Ascending aorta (tissue), 2 donors: Measurements from ENCODE around the gene DNAJB1. TPM values are rescaled to one million over a fixed set of nuclear protein-coding genes. Genes with fewer than 3 reads are reported as not detected.
A peak's percentile ranks its signal among the peaks of the same experiment; 100 is the strongest.

Experiments
- DNase-seq, 2 donors: peaks; one replicate each; pipeline ENCODE4 v3.0.0-alpha.2; 2019; ENCODE audit warnings: low spot score in 2 of 2
- H3K27ac ChIP-seq, 2 donors: fragments of 200-600 bp; sonication (generic); one replicate each; pipeline ENCODE4 v1.5.1; 2016 to 2017; ENCODE audit warnings: mild to moderate bottlenecking in 1 of 2
- H3K27me3 ChIP-seq: fragments of 200-600 bp; sonication (generic); one replicate; pipeline ENCODE4 v1.5.1; 2017
- H3K36me3 ChIP-seq, 2 donors: fragments of 200-600 bp; sonication (generic); one replicate each; pipeline ENCODE4 v1.5.1; 2016
- H3K4me1 ChIP-seq, 2 donors: fragments of 200-600 bp; sonication (generic); one replicate each; pipeline ENCODE4 v1.5.1; 2016 to 2017; ENCODE audit warnings: mild to moderate bottlenecking in 1 of 2
- H3K4me3 ChIP-seq, 2 donors: fragments of 200-600 bp; sonication (generic); one replicate each; pipeline ENCODE4 v1.5.1; 2016 to 2017; ENCODE audit warnings: mild to moderate bottlenecking in 1 of 2
- H3K9me3 ChIP-seq, 2 donors: fragments of 200-600 bp; sonication (generic); one replicate each; pipeline ENCODE4 v1.5.1; 2016
- intact Hi-C: fragments of 100-400 bp; cut with DNase I; formaldehyde crosslinking; loops from one replicate; pipeline ENCODE4 v1.15.1; 2023
- total RNA-seq: library from RNA; depleted of rRNA; stranded (reverse); fragments of >200 nt; gene quantifications from one replicate; pipeline ENCODE4 v1.1.0, GENCODE V29; 2016
- TF ChIP-seq, protein P1 (sequence below), 3 experiments: fragments of 200-600 bp in 2 of 3; fragments of 450-650 bp in 1 of 3; sonication (generic) in 2 of 3; IDR thresholded peaks; one replicate each; pipeline ENCODE4 v1.5.1; 2016 to 2019; ENCODE audit warnings: antibody characterized with exemption in 3 of 3, mild to moderate bottlenecking in 1 of 3, moderate library complexity in 1 of 3

The DNAJB1 gene
- total RNA-seq, 1 donor from 2014 or later: 73.8 TPM

DNA sequence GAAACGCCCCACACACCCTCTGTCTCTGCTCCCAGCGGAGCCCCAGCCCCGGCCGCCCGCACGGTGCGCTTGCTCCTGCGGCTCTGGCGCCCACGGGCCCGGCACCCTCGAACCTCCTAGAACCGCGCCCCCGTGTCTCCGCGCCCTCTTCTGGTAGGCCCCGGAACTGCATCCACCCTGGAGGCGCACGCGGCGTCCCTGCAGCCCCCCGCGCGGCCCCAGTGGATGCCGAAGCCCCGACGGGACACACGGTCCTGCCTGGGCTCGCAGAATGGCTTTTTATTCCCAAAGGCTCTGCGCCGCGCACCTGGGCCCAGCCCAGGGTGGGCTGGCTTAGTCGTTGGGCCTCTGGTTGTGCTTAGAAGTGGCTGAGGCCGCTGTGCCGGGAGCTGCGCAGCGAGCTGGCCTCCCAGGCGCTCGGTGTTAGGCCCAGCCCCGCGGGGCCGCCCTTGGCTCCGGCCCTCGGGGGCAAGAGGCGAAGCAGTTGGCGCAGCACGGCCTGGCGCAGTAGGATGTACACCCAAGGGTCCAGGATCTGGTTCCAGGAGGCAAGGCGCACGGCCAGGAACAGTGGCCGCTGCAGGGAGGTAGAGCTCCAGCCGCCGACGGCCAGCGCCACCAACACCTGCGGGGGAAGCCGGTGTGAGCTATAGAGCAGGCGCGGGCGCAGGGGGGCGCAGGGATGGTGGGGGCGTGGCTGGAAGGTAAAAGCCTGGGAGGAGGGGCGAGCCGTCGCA lies 45.8 kb downstream of the DNAJB1 start:
- H3K27ac ChIP-seq: no peak overlapping the region
- peaks cover 8 to 21% of the 10 kb centered on the region in 2 donors for H3K4me1 ChIP-seq
- no peaks in the 10 kb centered on the region for H3K9me3 ChIP-seq
- intact Hi-C loops: loop anchor here (5.0 kb wide), 3 partner anchors 40 to 335 kb away; partner anchors contain the start of genes ASF1B and PKN1
- TF ChIP-seq, protein P1, sequence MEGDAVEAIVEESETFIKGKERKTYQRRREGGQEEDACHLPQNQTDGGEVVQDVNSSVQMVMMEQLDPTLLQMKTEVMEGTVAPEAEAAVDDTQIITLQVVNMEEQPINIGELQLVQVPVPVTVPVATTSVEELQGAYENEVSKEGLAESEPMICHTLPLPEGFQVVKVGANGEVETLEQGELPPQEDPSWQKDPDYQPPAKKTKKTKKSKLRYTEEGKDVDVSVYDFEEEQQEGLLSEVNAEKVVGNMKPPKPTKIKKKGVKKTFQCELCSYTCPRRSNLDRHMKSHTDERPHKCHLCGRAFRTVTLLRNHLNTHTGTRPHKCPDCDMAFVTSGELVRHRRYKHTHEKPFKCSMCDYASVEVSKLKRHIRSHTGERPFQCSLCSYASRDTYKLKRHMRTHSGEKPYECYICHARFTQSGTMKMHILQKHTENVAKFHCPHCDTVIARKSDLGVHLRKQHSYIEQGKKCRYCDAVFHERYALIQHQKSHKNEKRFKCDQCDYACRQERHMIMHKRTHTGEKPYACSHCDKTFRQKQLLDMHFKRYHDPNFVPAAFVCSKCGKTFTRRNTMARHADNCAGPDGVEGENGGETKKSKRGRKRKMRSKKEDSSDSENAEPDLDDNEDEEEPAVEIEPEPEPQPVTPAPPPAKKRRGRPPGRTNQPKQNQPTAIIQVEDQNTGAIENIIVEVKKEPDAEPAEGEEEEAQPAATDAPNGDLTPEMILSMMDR (IDR thresholded peaks at IDR 0.05): peak; percentile 94 to 100 (median 99)
- peaks cover 4% of the 10 kb centered on the region for H3K27me3 ChIP-seq
- DNase-seq: peak in 1 of 2 donors; percentile 79
- H3K36me3 ChIP-seq: peaks cover 34 to 40% of the 10 kb centered on the region in 2 donors
- H3K4me3 ChIP-seq: peak overlapping the region; percentile 27 to 34

GRCh38 chr19:14471436-14472187 lies 46.6 kb downstream of the DNAJB1 start:
- intact Hi-C loops: loop anchor here (5.0 kb wide), 3 partner anchors 39 to 334 kb away; partner anchors contain the start of genes ASF1B and PKN1
- TF ChIP-seq, protein P1 (IDR thresholded peaks at IDR 0.05): no peak
- no peak overlapping the region for H3K27ac ChIP-seq
- H3K4me3 ChIP-seq: peak overlapping the region in 1 of 2 donors; percentile 34
- peaks cover 4% of the 10 kb centered on the region for H3K27me3 ChIP-seq
- H3K4me1 ChIP-seq: peaks cover 8 to 21% of the 10 kb centered on the region in 2 donors
- no peak for DNase-seq
- no peaks in the 10 kb centered on the region for H3K9me3 ChIP-seq
- peaks cover 42 to 48% of the 10 kb centered on the region in 2 donors for H3K36me3 ChIP-seq

- intact Hi-C loops: loop anchor here (5.0 kb wide), 3 partner anchors 38 to 333 kb away; partner anchors contain the start of genes ASF1B and PKN1
- no peak overlapping the region for H3K4me3 ChIP-seq
- H3K36me3 ChIP-seq: peaks cover 52 to 56% of the 10 kb centered on the region in 2 donors
- H3K27me3 ChIP-seq: peaks cover 4% of the 10 kb centered on the region
- H3K4me1 ChIP-seq: peaks cover 8 to 18% of the 10 kb centered on the region in 2 donors
- no peaks in the 10 kb centered on the region for H3K9me3 ChIP-seq
- DNase-seq: no peak
- H3K27ac ChIP-seq: no peak overlapping the region
- TF ChIP-seq, protein P1 (IDR thresholded peaks at IDR 0.05): no peak
Measured at GRCh38 chr19:14470031-14470876, 47.9 kb downstream of the DNAJB1 start.

DNA sequence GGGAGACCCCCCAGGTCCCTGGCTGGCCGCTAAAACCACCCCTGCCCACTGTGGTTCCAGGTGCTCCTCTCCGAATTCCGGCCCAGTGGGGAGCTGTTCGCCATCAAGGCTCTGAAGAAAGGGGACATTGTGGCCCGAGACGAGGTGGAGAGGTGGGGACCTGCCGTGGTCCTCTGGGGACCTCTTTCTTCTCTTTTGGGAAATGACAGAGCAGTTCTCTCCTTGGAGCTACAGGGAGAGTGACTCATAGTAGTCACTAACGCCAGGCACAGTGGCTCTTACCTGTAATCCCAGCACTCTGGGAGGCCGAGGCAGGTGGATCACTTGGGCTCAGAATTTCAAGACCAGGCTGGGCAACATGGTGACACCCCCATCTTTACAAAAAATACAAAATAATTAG lies 50.4 kb downstream of the DNAJB1 start:
- H3K27ac ChIP-seq: no peak overlapping the region
- H3K4me1 ChIP-seq: peaks cover 4 to 6% of the 10 kb centered on the region in 2 donors
- no peaks in the 10 kb centered on the region for H3K27me3 ChIP-seq
- H3K36me3 ChIP-seq: peaks cover 69 to 76% of the 10 kb centered on the region in 2 donors
- DNase-seq: no peak
- intact Hi-C loops: no loop called here
- no peak overlapping the region for H3K4me3 ChIP-seq
- TF ChIP-seq, protein P1 (IDR thresholded peaks at IDR 0.05): no peak
- no peaks in the 10 kb centered on the region for H3K9me3 ChIP-seq

GRCh38 chr19:14467391-14467790 lies 50.8 kb downstream of the DNAJB1 start:
- Histone ChIP-seq H3K4me1 (peaks cover under 1 to 3% of the 10 kb centered on the region in 2 donors), H3K27ac (no peak overlapping the region), H3K27me3 (no peaks in the 10 kb centered on the region), H3K36me3 (peaks cover 73 to 80% of the 10 kb centered on the region in 2 donors), H3K4me3 (no peak overlapping the region), H3K9me3 (no peaks in the 10 kb centered on the region)
- no peak for DNase-seq
- TF ChIP-seq, protein P1 (IDR thresholded peaks at IDR 0.05): no peak
- intact Hi-C loops: no loop called here
